ENCODE data around the gene ANKRD61. TPM values are rescaled to one million over a fixed set of nuclear protein-coding genes. Genes with fewer than 3 reads are reported as not detected.
A peak's percentile ranks its signal among the peaks of the same experiment; 100 is the strongest.
"Not testable (repeated sequence)": the region's sequence is repeated elsewhere in the genome, so short reads cannot be mapped to it uniquely, and the experiment has no call there.

Gene ANKRD61
- total RNA-seq, 1 donor from 2014 or later, result not detected

GRCh38 chr7:6049780-6050179, 18.6 kb downstream of the ANKRD61 start:
- Mint-ChIP-seq H3K9me3 (no peaks in the 10 kb centered on the region), H3K4me1 (no peaks in the 10 kb centered on the region), H3K4me3 (no peak overlapping the region), H3K36me3 (peaks cover 18% of the 10 kb centered on the region), H3K27ac (no peak overlapping the region), H3K27me3 (ENCODE audit: low read depth) (no peaks in the 10 kb centered on the region)
- TF ChIP-seq CTCF (IDR thresholded peaks at IDR 0.05; ENCODE audit: unreplicated experiment), result no peak
- DNase-seq (ENCODE audit: low spot score in 2 of 2, unreplicated experiment in 2 of 2), result no peak

- peaks cover 19% of the 10 kb centered on the region for H3K36me3 Mint-ChIP-seq
- H3K4me1 Mint-ChIP-seq; H3K4me3 Mint-ChIP-seq; H3K9me3 Mint-ChIP-seq; H3K27ac Mint-ChIP-seq; H3K27me3 Mint-ChIP-seq (ENCODE audit: low read depth); DNase-seq (ENCODE audit: low spot score in 2 of 2, unreplicated experiment in 2 of 2): not testable (repeated sequence)
These were observed 20.0 kb downstream of the ANKRD61 start for GRCh38 chr7:6051185-6051584.

GRCh38 chr7:6056616-6057015, 25.4 kb downstream of the ANKRD61 start:
- no peak overlapping the region for H3K27ac Mint-ChIP-seq
- no peak for TF ChIP-seq CTCF (IDR thresholded peaks at IDR 0.05; ENCODE audit: unreplicated experiment)

GRCh38 chr7:6057316-6058129, 26.3 kb downstream of the ANKRD61 start:
- Mint-ChIP-seq H3K36me3 (peaks cover 4% of the 10 kb centered on the region), H3K9me3 (no peaks in the 10 kb centered on the region), H3K27ac (peak overlapping the region; percentile 98), H3K4me3 (peak overlapping the region; percentile 95), H3K4me1 (peaks cover 23% of the 10 kb centered on the region), H3K27me3 (ENCODE audit: low read depth) (no peaks in the 10 kb centered on the region)
- TF ChIP-seq CTCF (IDR thresholded peaks at IDR 0.05; ENCODE audit: unreplicated experiment), result no peak
- no peak for DNase-seq (ENCODE audit: low spot score in 2 of 2, unreplicated experiment in 2 of 2)

More at GRCh38 chr7:6056616-6057015, 25.4 kb downstream of the ANKRD61 start:
- no peak for DNase-seq (ENCODE audit: low spot score in 2 of 2, unreplicated experiment in 2 of 2)
- Mint-ChIP-seq H3K4me1 (peaks cover 23% of the 10 kb centered on the region), H3K4me3 (peak overlapping the region; percentile 95), H3K36me3 (peaks cover 4% of the 10 kb centered on the region), H3K9me3 (no peaks in the 10 kb centered on the region), H3K27me3 (ENCODE audit: low read depth) (no peaks in the 10 kb centered on the region)

GRCh38 chr7:6059941-6060340, 28.8 kb downstream of the ANKRD61 start:
- H3K27me3 Mint-ChIP-seq (ENCODE audit: low read depth); H3K27ac Mint-ChIP-seq; H3K36me3 Mint-ChIP-seq; DNase-seq (ENCODE audit: low spot score in 2 of 2, unreplicated experiment in 2 of 2); H3K9me3 Mint-ChIP-seq; H3K4me3 Mint-ChIP-seq: not testable (repeated sequence)
- peaks cover 23% of the 10 kb centered on the region for H3K4me1 Mint-ChIP-seq

- Mint-ChIP-seq H3K27me3 (ENCODE audit: low read depth) (no peaks in the 10 kb centered on the region), H3K27ac (no peak overlapping the region), H3K36me3 (no peaks in the 10 kb centered on the region), H3K4me3 (no peak overlapping the region), H3K4me1 (no peaks in the 10 kb centered on the region), H3K9me3 (no peaks in the 10 kb centered on the region)
- no peak for DNase-seq (ENCODE audit: low spot score in 2 of 2, unreplicated experiment in 2 of 2)
- no peak for TF ChIP-seq CTCF (IDR thresholded peaks at IDR 0.05; ENCODE audit: unreplicated experiment)
These were observed 40.2 kb downstream of the ANKRD61 start for GRCh38 chr7:6071406-6071805.
